Heart left ventricle (tissue), 16 donors: Measurements from ENCODE around the gene KLHL29. TPM values are rescaled to one million over a fixed set of nuclear protein-coding genes. Genes with fewer than 3 reads are reported as not detected.

ENCODE experiments used
- ATAC-seq, 4 donors: fragments of 200-7000 bp; cut with Tn5 transposase; one replicate each; pipeline ENCODE4 v1.9.1; 2020 to 2022; ENCODE audit warnings: moderate library complexity in 4 of 4, mild to moderate bottlenecking in 3 of 4, moderate number of reproducible peaks in 1 of 4
- DNase-seq, 5 donors: peaks; one replicate each; pipeline ENCODE4 v3.0.0-alpha.2; 2020
- H3K27ac ChIP-seq, 12 donors: fragments of 200-600 bp; sonication (generic) in 4 of 12; one replicate each; pipeline versions ENCODE4 v1.5.0 to v1.8.0; 2016 to 2022; ENCODE audit warnings: mild to moderate bottlenecking in 2 of 12
- H3K27me3 ChIP-seq, 9 donors: fragments of 200-600 bp; sonication (generic) in 2 of 9; one replicate each; pipeline versions ENCODE4 v1.5.1 to v1.8.0; 2016 to 2022; ENCODE audit warnings: mild to moderate bottlenecking in 3 of 9
- H3K36me3 ChIP-seq, 9 donors: fragments of 200-600 bp; sonication (generic) in 2 of 9; one replicate each; pipeline versions ENCODE4 v1.5.0 to v1.8.0; 2018 to 2022; ENCODE audit warnings: mild to moderate bottlenecking in 2 of 9
- H3K4me1 ChIP-seq, 12 donors: fragments of 200-600 bp; sonication (generic) in 4 of 12; one replicate each; pipeline versions ENCODE4 v1.5.0 to v1.8.0; 2016 to 2022; ENCODE audit warnings: mild to moderate bottlenecking in 3 of 12
- H3K4me3 ChIP-seq, 12 donors: fragments of 200-600 bp; sonication (generic) in 4 of 12; one replicate each; pipeline versions ENCODE4 v1.5.0 to v1.8.0; 2017 to 2022; ENCODE audit warnings: mild to moderate bottlenecking in 9 of 12, moderate library complexity in 4 of 12
- H3K9me3 ChIP-seq, 12 donors: fragments of 200-600 bp; sonication (generic) in 4 of 12; one replicate each; pipeline versions ENCODE4 v1.5.0 to v1.8.0; 2016 to 2022; ENCODE audit warnings: mild to moderate bottlenecking in 1 of 12
- POLR2A ChIP-seq, 2 donors: fragments of 450-650 bp; IDR thresholded peaks; one replicate each; pipeline ENCODE4 v1.6.1; 2017; ENCODE audit warnings: antibody characterized with exemption in 2 of 2, mild to moderate bottlenecking in 2 of 2, moderate library complexity in 2 of 2
- WGBS, 4 donors: extraction: QIAGEN DNeasy Blood & Tissue Kit in 2 of 4; methylation state at CpG; one replicate each; pipeline versions ENCODE4 v1.1.5 to v1.1.7; 2013 to 2018; 5-methylcytosine and 5-hydroxymethylcytosine counted together
- intact Hi-C, 10 donors: fragments of 100-400 bp; cut with DNase I; formaldehyde crosslinking; loops; one replicate each; pipeline versions ENCODE4 v1.11.1 to v1.14.2; 2022
- long read RNA-seq, 3 donors: library from polyadenylated mRNA; unstranded; transcript quantifications; one replicate each; pipeline ENCODE4 v2.0.0, GENCODE V29; 2020 to 2021
- polyA plus RNA-seq, 2 donors: library from polyadenylated mRNA; stranded (reverse); fragments of 200-250 nt; gene quantifications; one replicate each; pipeline ENCODE4 v1.2.3, GENCODE V29; 2013
- total RNA-seq, 9 donors: library from RNA; depleted of rRNA in 2 of 9; stranded (reverse); fragments of >200 nt in 2 of 9; fragmentation: NEBNext Ultra II Directional in 3 of 9; extraction: Animal tissue kit (Norgen Biotek cat#: 25700) in 3 of 9; gene quantifications; one replicate each; pipeline versions ENCODE4 v1.1.0 to v1.2.4, GENCODE V29; 2016 to 2023
- TF ChIP-seq, protein P1 (sequence below), 12 donors: fragments of 200-600 bp; sonication (generic) in 4 of 12; IDR thresholded peaks; one replicate each; pipeline versions ENCODE4 v1.5.0 to v1.8.0; 2018 to 2022; ENCODE audit warnings: antibody characterized with exemption in 12 of 12, mild to moderate bottlenecking in 5 of 12
- donor health status: ischemic (EF 13 %, LVEDD 7.1; RV severe dilation, severe dysfunction).
- donor health status: healthy with polysubstance abuse.
- donor health status: DM: no; HTN: yes; CAD: no.
- donor health status: DM: no; HTN: no; CAD: no.
- donor health status: ischemic (EF 25% LVEDD 6.9; RV normal size, moderate dysfunction).
- donor health status: ischemic (EF 25% LVEDD 5.7; RV mildly dilated, moderate dysfunction).
- donor health status: healthy.
- donor health status: DM: yes; HTN: yes; CAD: no.
- donor health status: ischemic (EF 35%, LVEDD 5.7; RV mildly dilated, moderate dysfunction).
- donor health status: nonischemic (EF 11% LVEDD 7.7; RV severe dilation, severe dysfunction).
- donor health status: DM: yes; HTN: yes; CAD: no.
- donor health status: PGD.
- donor health status: ischemic (EF 29% LVEDD 5.4; RV normal size, mild dysfunction).
- donor health status: nonischemic (EF 23%, LVEDD 6.1; RV moderate dilation, normal function).

The KLHL29 gene
- 1 to 10 TPM in 6 of 9 donors, under 1 TPM in 3; 0.74 to 2.7 (median 1.1) TPM for total RNA-seq
- polyA plus RNA-seq, result 1 to 10 TPM; 1.1 to 1.4 TPM
- long read RNA-seq, donor 1, partial matches to known transcripts, result 2 of 5 reads
- long read RNA-seq, donor 1, other reads (novel, unspliced or antisense), result 3 of 5 reads
- long read RNA-seq, donor 2, partial matches to known transcripts, result 0 of 2 reads
- long read RNA-seq, donor 2, other reads (novel, unspliced or antisense), result 2 of 2 reads
- long read RNA-seq, donor 3, partial matches to known transcripts, result 1 of 1 reads
- long read RNA-seq, donor 3, other reads (novel, unspliced or antisense), result 0 of 1 reads

DNA sequence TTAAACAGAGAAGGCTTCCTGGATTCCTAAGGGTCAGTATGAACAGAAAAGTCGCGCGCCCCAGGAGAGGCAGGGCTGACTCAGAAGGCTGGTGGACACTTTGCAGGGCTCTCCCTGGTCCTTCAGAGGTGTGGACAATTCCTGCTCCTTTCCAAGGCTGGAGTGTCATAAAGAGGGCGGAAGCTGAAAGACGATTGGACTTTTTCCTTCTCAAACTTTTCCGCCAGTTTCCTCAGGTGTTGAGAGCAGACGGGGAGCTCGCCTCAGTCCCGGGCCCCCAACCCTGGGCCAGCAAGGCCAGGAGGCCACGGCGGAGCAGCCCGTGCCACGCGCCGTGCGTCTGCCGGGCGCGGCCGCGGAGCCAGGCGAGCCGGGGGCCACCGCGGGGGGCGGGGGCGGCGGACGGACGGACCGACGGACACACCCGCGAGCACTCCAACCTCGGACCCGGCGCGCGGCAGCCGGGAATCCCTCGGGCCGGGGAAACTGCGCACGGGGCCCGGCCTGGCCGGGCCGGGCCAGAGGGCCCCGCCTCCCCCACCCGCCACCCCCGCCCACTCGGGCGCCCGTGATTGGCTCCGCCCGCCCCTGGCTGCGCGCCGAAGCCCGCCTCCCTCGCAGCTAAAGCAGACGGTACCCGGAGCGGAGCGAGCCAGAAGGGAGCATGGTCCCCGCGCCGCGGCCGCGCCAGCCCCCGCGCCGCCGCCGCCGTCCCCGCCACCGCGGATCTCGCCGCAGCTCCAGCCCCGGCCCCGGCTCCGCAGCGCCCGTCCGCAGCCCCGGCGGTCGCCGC, at the start of gene KLHL29:
Gene KLHL29, plus strand, starts transcription at position 629 of the 793 bp plus-strand sequence. CDS start 177,018 bp downstream, outside the sequence.
- WGBS, 4 donors, result 5 to 65% (median 12%) methylated on average over 5 to 91 of the region's 91 CpGs
- DNase-seq (peak; percentile 79 to 92 (median 86)), ATAC-seq (peak; percentile 72 to 90 (median 81))
- Histone ChIP-seq H3K27me3 (peaks cover 0 to 54% (median 28%) of the 10 kb centered on the region in 9 donors), H3K4me3 (peak within 1 kb of the TSS; percentile 48 to 80 (median 60)), H3K36me3 (no peaks in the 10 kb centered on the region), H3K27ac (peak within 1 kb of the TSS in 7 of 12 donors; percentile 23 to 92 (median 61)), H3K9me3 (no peaks in the 10 kb centered on the region), H3K4me1 (peaks cover 0 to 34% (median 11%) of the 10 kb centered on the region in 12 donors)
- TF ChIP-seq POLR2A (IDR thresholded peaks at IDR 0.05), result no peak
- TF ChIP-seq, protein P1, sequence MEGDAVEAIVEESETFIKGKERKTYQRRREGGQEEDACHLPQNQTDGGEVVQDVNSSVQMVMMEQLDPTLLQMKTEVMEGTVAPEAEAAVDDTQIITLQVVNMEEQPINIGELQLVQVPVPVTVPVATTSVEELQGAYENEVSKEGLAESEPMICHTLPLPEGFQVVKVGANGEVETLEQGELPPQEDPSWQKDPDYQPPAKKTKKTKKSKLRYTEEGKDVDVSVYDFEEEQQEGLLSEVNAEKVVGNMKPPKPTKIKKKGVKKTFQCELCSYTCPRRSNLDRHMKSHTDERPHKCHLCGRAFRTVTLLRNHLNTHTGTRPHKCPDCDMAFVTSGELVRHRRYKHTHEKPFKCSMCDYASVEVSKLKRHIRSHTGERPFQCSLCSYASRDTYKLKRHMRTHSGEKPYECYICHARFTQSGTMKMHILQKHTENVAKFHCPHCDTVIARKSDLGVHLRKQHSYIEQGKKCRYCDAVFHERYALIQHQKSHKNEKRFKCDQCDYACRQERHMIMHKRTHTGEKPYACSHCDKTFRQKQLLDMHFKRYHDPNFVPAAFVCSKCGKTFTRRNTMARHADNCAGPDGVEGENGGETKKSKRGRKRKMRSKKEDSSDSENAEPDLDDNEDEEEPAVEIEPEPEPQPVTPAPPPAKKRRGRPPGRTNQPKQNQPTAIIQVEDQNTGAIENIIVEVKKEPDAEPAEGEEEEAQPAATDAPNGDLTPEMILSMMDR (IDR thresholded peaks at IDR 0.05), result no peak
- intact Hi-C loops, result loop anchor here in 1 of 10 donors (10.0 kb wide), 1 partner anchor 370 kb away; no protein-coding TSS in a partner anchor

DNA sequence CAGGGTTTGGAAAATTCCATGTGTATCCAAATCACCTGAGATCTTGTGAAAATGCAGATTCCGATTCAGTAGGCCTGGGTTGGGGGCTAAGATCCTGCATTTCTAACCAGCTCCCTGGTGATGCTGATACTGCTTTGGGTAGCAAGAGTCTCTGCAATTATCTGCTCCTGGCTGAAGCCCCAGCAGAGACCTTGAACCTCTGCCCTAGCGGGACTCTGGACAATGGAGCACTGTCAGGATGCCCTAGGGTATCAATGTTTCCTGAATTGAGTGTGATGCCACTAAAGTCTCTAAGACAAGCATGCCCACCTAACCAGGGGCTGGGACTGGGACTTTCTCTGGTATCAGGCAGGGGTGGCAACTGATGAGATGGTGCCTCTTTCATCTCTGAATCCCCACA, 49.4 kb upstream of the KLHL29 start:
- 89 to 100% (median 92%) methylated on average over 2 of the region's 2 CpGs for WGBS, 4 donors
- peaks cover 0 to 13% (median 4%) of the 10 kb centered on the region in 9 donors for H3K27me3 ChIP-seq
- H3K36me3 ChIP-seq, result no peaks in the 10 kb centered on the region
- H3K4me1 ChIP-seq, result peaks cover 0 to 6% (median 0%) of the 10 kb centered on the region in 12 donors
- DNase-seq (no peak), ATAC-seq (no peak)
- peaks cover 0 to 5% (median 0%) of the 10 kb centered on the region in 12 donors for H3K9me3 ChIP-seq
- intact Hi-C loops, result no loop called here
- no peak overlapping the region for H3K4me3 ChIP-seq
- no peak overlapping the region for H3K27ac ChIP-seq
- TF ChIP-seq, protein P1 (IDR thresholded peaks at IDR 0.05), result no peak
- TF ChIP-seq POLR2A (IDR thresholded peaks at IDR 0.05), result no peak

DNA sequence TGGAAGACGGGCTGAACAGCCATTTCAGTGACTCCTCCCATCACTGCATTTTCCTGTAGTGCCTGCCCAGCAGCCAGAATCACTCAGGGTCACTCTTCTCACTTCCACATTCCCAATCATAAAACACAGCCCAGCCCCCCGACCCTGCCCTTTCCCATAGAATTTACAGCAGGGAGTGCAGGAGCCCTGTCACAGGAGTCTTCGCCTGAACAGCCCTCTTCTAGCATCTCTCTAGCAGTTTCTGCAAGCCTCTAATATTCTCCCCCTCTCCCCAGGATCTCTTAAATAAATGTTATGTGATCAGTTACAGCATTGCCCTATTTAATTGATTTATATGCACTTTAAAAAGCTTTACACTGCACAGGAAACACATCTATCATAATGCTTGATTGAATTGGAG, 42.9 kb upstream of the KLHL29 start:
- TF ChIP-seq, protein P1 (IDR thresholded peaks at IDR 0.05), result no peak
- no peak for TF ChIP-seq POLR2A (IDR thresholded peaks at IDR 0.05)
- Histone ChIP-seq H3K27me3 (no peaks in the 10 kb centered on the region), H3K27ac (no peak overlapping the region), H3K36me3 (no peaks in the 10 kb centered on the region), H3K9me3 (peaks cover 0 to 15% (median 4%) of the 10 kb centered on the region in 12 donors), H3K4me1 (no peaks in the 10 kb centered on the region), H3K4me3 (no peak overlapping the region)
- intact Hi-C loops, result loop anchor here in 2 of 10 donors (10.0 kb wide), 2 partner anchors 427 to 987 kb away; no protein-coding TSS in a partner anchor
- WGBS, 4 donors, result 66 to 71% (median 67%) methylated on average over 3 of the region's 3 CpGs
- ATAC-seq (no peak), DNase-seq (no peak)

DNA sequence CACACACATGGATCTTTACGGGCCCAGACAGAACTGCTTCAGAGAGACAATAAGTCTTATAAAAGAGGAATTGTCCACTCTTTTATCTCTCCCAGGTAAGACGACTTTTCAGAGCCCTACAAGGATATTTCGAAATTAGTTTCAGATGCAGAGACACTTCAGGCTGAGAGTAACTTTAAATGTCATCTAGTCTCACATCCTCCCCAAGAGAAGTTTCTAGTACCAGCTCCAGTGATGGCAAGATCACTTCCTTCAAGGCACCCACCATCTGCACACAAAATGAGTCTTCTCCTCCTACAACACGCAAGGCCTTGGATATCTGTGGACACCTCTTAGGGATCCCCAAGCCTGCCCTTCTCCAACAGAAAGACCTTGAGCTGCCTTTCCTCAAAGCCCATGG, 39.0 kb upstream of the KLHL29 start:
- Histone ChIP-seq H3K9me3 (peaks cover 0 to 7% (median 0%) of the 10 kb centered on the region in 12 donors), H3K27me3 (no peaks in the 10 kb centered on the region), H3K36me3 (no peaks in the 10 kb centered on the region), H3K27ac (no peak overlapping the region), H3K4me1 (peaks cover 0 to 7% (median 0%) of the 10 kb centered on the region in 12 donors), H3K4me3 (no peak overlapping the region)
- TF ChIP-seq POLR2A (IDR thresholded peaks at IDR 0.05), result no peak
- TF ChIP-seq, protein P1 (IDR thresholded peaks at IDR 0.05), result no peak
- intact Hi-C loops, result loop anchor here in 2 of 10 donors (10.0 kb wide), 2 partner anchors 431 to 991 kb away; no protein-coding TSS in a partner anchor
- 89 to 96% (median 89%) methylated on average over 4 of the region's 4 CpGs for WGBS, 4 donors
- DNase-seq (no peak), ATAC-seq (no peak)
